Uterus (tissue), 2 donors: Measurements from ENCODE around the gene NAV1.

Experiments
- POLR2A ChIP-seq, 2 donors: fragments of 450-650 bp; IDR thresholded peaks; one replicate each; pipeline ENCODE4 v1.6.1; 2016; ENCODE audit warnings: antibody characterized with exemption in 2 of 2, mild to moderate bottlenecking in 1 of 2, moderate library complexity in 1 of 2
- TF ChIP-seq, protein P1 (sequence below), 4 experiments: fragments of 200-600 bp in 2 of 4; fragments of 450-650 bp in 2 of 4; sonication (generic) in 2 of 4; IDR thresholded peaks; one replicate each; pipeline ENCODE4 v1.5.1; 2016 to 2019; ENCODE audit warnings: antibody characterized with exemption in 4 of 4, mild to moderate bottlenecking in 2 of 4, moderate library complexity in 1 of 4

GRCh38 chr1:201516511-201517127 is 22.3 kb upstream of the NAV1 start:
- TF ChIP-seq, protein P1, sequence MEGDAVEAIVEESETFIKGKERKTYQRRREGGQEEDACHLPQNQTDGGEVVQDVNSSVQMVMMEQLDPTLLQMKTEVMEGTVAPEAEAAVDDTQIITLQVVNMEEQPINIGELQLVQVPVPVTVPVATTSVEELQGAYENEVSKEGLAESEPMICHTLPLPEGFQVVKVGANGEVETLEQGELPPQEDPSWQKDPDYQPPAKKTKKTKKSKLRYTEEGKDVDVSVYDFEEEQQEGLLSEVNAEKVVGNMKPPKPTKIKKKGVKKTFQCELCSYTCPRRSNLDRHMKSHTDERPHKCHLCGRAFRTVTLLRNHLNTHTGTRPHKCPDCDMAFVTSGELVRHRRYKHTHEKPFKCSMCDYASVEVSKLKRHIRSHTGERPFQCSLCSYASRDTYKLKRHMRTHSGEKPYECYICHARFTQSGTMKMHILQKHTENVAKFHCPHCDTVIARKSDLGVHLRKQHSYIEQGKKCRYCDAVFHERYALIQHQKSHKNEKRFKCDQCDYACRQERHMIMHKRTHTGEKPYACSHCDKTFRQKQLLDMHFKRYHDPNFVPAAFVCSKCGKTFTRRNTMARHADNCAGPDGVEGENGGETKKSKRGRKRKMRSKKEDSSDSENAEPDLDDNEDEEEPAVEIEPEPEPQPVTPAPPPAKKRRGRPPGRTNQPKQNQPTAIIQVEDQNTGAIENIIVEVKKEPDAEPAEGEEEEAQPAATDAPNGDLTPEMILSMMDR (IDR thresholded peaks at IDR 0.05), result no peak
- no peak for TF ChIP-seq POLR2A (IDR thresholded peaks at IDR 0.05)
